ENCODE measurements around the gene RHOB. TPM values are rescaled to one million over a fixed set of nuclear protein-coding genes. Genes with fewer than 3 reads are reported as not detected.

The RHOB gene
- total and polyA plus RNA-seq, 7 donors = 111 to 669 (median 194) TPM

DNA sequence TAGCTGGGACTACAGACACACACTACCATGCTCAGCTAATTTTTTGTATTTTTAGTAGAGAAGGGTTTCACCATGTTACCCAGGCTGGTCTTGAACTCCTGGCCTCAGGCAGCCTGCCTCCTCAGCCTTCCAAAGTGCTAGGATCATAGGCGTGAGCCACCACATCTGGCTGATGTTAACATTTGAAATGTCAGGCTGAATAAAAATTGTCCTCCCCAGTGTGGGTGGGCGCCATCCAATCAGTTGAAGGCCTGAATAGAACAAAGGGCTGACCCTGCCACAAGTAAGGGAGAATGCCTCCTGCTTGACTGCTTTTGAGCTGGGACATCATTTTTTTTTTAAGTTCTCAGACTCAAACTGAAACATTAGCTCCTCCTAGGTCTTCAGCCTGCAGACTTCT, 21.0 kb upstream of the RHOB start:
- TF ChIP-seq, protein P1, sequence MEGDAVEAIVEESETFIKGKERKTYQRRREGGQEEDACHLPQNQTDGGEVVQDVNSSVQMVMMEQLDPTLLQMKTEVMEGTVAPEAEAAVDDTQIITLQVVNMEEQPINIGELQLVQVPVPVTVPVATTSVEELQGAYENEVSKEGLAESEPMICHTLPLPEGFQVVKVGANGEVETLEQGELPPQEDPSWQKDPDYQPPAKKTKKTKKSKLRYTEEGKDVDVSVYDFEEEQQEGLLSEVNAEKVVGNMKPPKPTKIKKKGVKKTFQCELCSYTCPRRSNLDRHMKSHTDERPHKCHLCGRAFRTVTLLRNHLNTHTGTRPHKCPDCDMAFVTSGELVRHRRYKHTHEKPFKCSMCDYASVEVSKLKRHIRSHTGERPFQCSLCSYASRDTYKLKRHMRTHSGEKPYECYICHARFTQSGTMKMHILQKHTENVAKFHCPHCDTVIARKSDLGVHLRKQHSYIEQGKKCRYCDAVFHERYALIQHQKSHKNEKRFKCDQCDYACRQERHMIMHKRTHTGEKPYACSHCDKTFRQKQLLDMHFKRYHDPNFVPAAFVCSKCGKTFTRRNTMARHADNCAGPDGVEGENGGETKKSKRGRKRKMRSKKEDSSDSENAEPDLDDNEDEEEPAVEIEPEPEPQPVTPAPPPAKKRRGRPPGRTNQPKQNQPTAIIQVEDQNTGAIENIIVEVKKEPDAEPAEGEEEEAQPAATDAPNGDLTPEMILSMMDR (IDR thresholded peaks at IDR 0.05) = no peak
- 91 to 98% (median 97%) methylated on average over 2 of the region's 2 CpGs for WGBS, 3 donors
- intact Hi-C loops (cut with DNase I) = no loop called here
- Histone ChIP-seq H3K27ac (no peak overlapping the region), H3K4me3 (no peak overlapping the region), H3K4me1 (peaks cover 47% of the 10 kb centered on the region), H3K9me3 (no peaks in the 10 kb centered on the region), H3K36me3 (ENCODE audit: insufficient read depth in 1 of 2, low read depth in 1 of 2) (no peaks in the 10 kb centered on the region), H3K27me3 (ENCODE audit: insufficient read depth in 3 of 3, low read length in 2 of 3) (peaks cover 0 to 3% (median 0%) of the 10 kb centered on the region in 3 donors)
- ATAC-seq (no peak), DNase-seq (no peak)

- Histone ChIP-seq H3K27me3 (ENCODE audit: insufficient read depth in 3 of 3, low read length in 2 of 3) (peaks cover 0 to 3% (median 0%) of the 10 kb centered on the region in 3 donors), H3K9me3 (no peaks in the 10 kb centered on the region), H3K4me3 (no peak overlapping the region), H3K36me3 (ENCODE audit: insufficient read depth in 1 of 2, low read depth in 1 of 2) (no peaks in the 10 kb centered on the region), H3K4me1 (peaks cover 29% of the 10 kb centered on the region), H3K27ac (no peak overlapping the region)
- TF ChIP-seq, protein P1 (IDR thresholded peaks at IDR 0.05) = no peak
- no peak for DNase-seq
- ATAC-seq = no peak
- 87 to 90% (median 87%) methylated on average over 10 of the region's 10 CpGs for WGBS, 3 donors
- intact Hi-C loops (cut with DNase I) = no loop called here
Observed at GRCh38 chr2:20427931-20428526, 18.8 kb upstream of the RHOB start.

DNA sequence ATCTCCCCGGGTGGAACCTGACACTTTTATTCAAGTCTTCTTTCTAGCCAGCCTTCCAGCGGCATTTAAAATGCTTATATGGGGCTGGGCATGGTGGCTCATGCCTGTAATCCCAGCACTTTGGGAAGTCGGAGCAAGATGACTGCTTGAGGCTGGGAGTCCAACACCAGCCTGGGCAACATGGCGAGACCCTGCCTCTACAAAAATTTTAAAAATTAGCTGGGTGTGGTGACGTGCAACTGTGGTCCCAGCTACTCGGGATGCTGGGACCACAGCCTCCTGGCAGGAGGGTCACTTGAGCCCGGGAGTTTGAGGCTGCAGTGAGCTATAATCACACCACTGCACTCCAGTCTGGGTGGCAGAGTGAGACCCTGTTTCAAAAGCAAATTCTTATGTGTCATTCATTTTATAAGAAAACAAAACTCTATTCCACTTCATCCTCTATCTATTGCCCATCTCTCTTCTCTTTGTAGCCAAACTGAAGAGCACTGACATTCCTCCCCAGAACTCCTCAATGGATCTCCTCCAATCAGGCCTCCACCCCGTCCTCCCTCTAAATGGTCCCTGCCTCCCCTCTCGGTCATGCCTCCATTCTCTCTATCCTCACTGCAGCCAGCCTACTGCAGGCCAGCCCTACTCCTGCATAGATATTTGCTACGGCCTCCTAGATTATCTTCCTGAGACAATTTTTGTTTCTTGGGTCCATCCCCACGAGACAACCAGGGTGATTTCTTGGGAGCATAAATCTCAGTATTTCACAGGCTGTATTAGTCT, 18.0 kb upstream of the RHOB start:
- no peak overlapping the region for H3K4me3 ChIP-seq
- no peak overlapping the region for H3K27ac ChIP-seq
- no peaks in the 10 kb centered on the region for H3K36me3 ChIP-seq (ENCODE audit: insufficient read depth in 1 of 2, low read depth in 1 of 2)
- DNase-seq (no peak), ATAC-seq (no peak)
- no peaks in the 10 kb centered on the region for H3K9me3 ChIP-seq
- intact Hi-C loops (cut with DNase I) = no loop called here
- peaks cover 0 to 3% (median 0%) of the 10 kb centered on the region in 3 donors for H3K27me3 ChIP-seq (ENCODE audit: insufficient read depth in 3 of 3, low read length in 2 of 3)
- H3K4me1 ChIP-seq = peaks cover 24% of the 10 kb centered on the region
- 83 to 89% (median 84%) methylated on average over 11 of the region's 11 CpGs for WGBS, 3 donors
- TF ChIP-seq, protein P1 (IDR thresholded peaks at IDR 0.05) = no peak

DNA sequence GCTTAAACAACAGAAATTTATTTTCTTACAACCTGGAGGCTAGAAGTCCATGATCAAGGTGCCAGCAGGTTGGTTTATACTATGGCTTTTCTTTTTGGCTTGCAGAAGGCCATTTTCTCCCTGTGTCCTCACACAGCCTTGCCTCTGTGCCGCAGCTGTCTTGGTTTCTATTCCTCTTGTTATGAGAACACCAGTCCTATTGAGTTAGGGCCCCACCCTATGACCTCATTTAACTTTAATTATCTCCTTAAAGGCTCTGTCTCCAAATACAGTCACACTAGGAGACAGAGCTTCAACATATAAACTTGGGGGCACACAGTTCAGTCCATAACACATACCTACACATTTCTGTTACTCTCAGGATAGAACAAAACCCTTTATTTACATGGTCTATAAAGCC, 17.3 kb upstream of the RHOB start:
- Histone ChIP-seq H3K27me3 (ENCODE audit: insufficient read depth in 3 of 3, low read length in 2 of 3) (no peaks in the 10 kb centered on the region), H3K36me3 (ENCODE audit: insufficient read depth in 1 of 2, low read depth in 1 of 2) (no peaks in the 10 kb centered on the region), H3K9me3 (no peaks in the 10 kb centered on the region), H3K4me1 (peaks cover 22% of the 10 kb centered on the region), H3K4me3 (no peak overlapping the region), H3K27ac (peak overlapping the region; percentile 31)
- intact Hi-C loops (cut with DNase I) = no loop called here
- DNase-seq = no peak
- peak; percentile 50 to 76 (median 64) for ATAC-seq
- 11 to 25% (median 14%) methylated on average over 1 of the region's 1 CpG for WGBS, 3 donors
- TF ChIP-seq, protein P1 (IDR thresholded peaks at IDR 0.05) = no peak

All from psoas muscle (tissue), 8 donors.